Kidney epithelial cell (primary cell): Measurements from ENCODE around the gene COQ5. TPM values are rescaled to one million over a fixed set of nuclear protein-coding genes. Genes with fewer than 3 reads are reported as not detected.

Experiments used
- DNase-seq: peaks from one replicate; pipeline ENCODE4 v3.0.0-alpha.2; 2010; ENCODE audit warnings: low read depth
- H3K27me3 ChIP-seq: 2 replicates; pipeline ENCODE4 v1.6.0; 2011; ENCODE audit warnings: low read length; ENCODE audit not compliant: control insufficient read depth, insufficient read depth
- H3K36me3 ChIP-seq: 2 replicates; pipeline ENCODE4 v1.5.1; 2011; ENCODE audit warnings: low read length; ENCODE audit not compliant: control insufficient read depth, insufficient read depth
- H3K4me3 ChIP-seq: 2 replicates; pipeline ENCODE4 v1.5.1; 2011; ENCODE audit warnings: low read depth, mild to moderate bottlenecking, control low read depth, low read length
- CTCF ChIP-seq: IDR thresholded peaks from 2 replicates; pipeline ENCODE4 v1.5.1; 2011; ENCODE audit warnings: mild to moderate bottlenecking, moderate library complexity, low read length, control low read depth, inconsistent platforms; ENCODE audit not compliant: insufficient read depth, poor library complexity, severe bottlenecking
- total RNA-seq: library from RNA; depleted of rRNA; stranded (reverse); fragments of >200 nt; gene quantifications from 2 replicates; pipeline ENCODE4 v1.2.3, GENCODE V29; 2015

Gene COQ5
- total RNA-seq, 1 donor from 2014 or later, result 30.6 TPM

- Histone ChIP-seq H3K36me3 (no peaks in the 10 kb centered on the region), H3K4me3 (no peak overlapping the region), H3K27me3 (no peaks in the 10 kb centered on the region)
- DNase-seq, result no peak
- TF ChIP-seq CTCF, result no peak
These were observed 45.3 kb downstream of the COQ5 start for GRCh38 chr12:120483621-120484020.

- DNase-seq, result no peak
- no peak for TF ChIP-seq CTCF
- Histone ChIP-seq H3K27me3 (no peaks in the 10 kb centered on the region), H3K4me3 (no peak overlapping the region), H3K36me3 (no peaks in the 10 kb centered on the region)
These were observed 47.8 kb downstream of the COQ5 start for GRCh38 chr12:120481022-120481767.

GRCh38 chr12:120480211-120480610 is 48.7 kb downstream of the COQ5 start:
- H3K4me3 ChIP-seq, result no peak overlapping the region
- DNase-seq, result no peak
- no peaks in the 10 kb centered on the region for H3K27me3 ChIP-seq
- TF ChIP-seq CTCF, result no peak
- H3K36me3 ChIP-seq, result no peaks in the 10 kb centered on the region

- no peaks in the 10 kb centered on the region for H3K27me3 ChIP-seq
- no peak overlapping the region for H3K4me3 ChIP-seq
- H3K36me3 ChIP-seq, result no peaks in the 10 kb centered on the region
- no peak for DNase-seq
- TF ChIP-seq CTCF, result no peak
These were observed 49.5 kb downstream of the COQ5 start for GRCh38 chr12:120479458-120479857.

GRCh38 chr12:120475643-120476042 is 53.3 kb downstream of the COQ5 start:
- TF ChIP-seq CTCF, result no peak
- DNase-seq, result no peak
- H3K4me3 ChIP-seq, result no peak overlapping the region
- no peaks in the 10 kb centered on the region for H3K27me3 ChIP-seq
- H3K36me3 ChIP-seq, result no peaks in the 10 kb centered on the region

GRCh38 chr12:120474616-120474960 is 54.4 kb downstream of the COQ5 start:
- H3K4me3 ChIP-seq, result no peak overlapping the region
- DNase-seq, result peak; percentile 79
- no peaks in the 10 kb centered on the region for H3K36me3 ChIP-seq
- no peaks in the 10 kb centered on the region for H3K27me3 ChIP-seq
- no peak for TF ChIP-seq CTCF
